ENCODE results near the gene PPP2R2C.

DNA sequence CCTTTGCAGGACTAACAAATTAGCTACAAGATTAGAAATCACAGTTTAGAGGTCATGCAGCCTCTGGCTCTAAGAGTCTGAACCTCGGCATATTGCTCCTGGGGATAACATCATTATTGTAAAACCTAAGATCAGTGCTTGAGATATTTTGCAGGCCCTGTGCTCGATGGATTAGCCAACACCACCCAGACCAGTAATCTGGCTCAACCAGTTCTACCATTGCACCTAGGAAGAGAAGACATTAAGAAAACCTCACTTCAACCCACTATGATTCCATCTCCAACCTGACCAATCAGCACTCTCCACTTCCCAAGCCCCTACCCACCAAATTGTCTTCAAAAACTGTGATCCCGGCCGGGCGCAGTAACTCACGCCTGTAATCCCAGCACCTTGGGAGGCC lies 159.2 kb downstream of the PPP2R2C start:
- TF ChIP-seq CTCF (optimal IDR thresholded peaks at IDR 0.05 in 1 of 3, IDR thresholded peaks at IDR 0.05 in 1 of 3, conservative IDR thresholded peaks at IDR 0.05 in 1 of 3; ENCODE audit: extremely low read depth in 1 of 3, insufficient read depth in 2 of 3, low read length in 3 of 3): no peak
- no peak for TF ChIP-seq EZH2 (IDR thresholded peaks at IDR 0.05; ENCODE audit: low read length)
